GM21717 (cell line): ENCODE measurements around the gene HDAC3.
A peak's percentile ranks its signal among the peaks of the same experiment; 100 is the strongest.
"Not testable (repeated sequence)": the region's sequence is repeated elsewhere in the genome, so short reads cannot be mapped to it uniquely, and the experiment has no call there.

Experiments
- ATAC-seq: cut with Tn5 transposase; IDR thresholded peaks from one replicate; pipeline ENCODE4 v1.9.1; 2021; ENCODE audit warnings: mild to moderate bottlenecking, moderate library complexity; ENCODE audit not compliant: unreplicated experiment

The HDAC3 gene

GRCh38 chr5:141636106-141636412, 590 bp downstream of the HDAC3 start:
- no peak for ATAC-seq

DNA sequence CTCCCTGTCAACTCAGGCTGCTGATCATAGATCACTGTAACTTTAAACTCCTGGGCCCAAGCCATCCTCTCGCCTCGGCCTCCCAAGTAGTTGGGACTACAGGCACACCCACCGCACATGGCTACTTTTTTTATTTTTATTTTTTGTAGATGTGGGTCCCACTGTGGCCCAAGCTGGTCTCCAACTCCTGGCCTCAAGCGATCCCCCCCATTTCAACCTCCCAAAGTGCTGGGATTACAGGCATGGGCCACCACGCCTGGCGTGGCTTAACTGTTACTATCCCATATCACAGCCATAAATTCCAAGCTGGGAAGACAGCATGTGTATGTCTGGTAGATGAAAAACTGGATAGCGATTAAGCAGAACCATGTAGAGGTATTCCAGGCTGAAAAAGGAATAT, 1.0 kb downstream of the HDAC3 start:
- ATAC-seq: no peak

DNA sequence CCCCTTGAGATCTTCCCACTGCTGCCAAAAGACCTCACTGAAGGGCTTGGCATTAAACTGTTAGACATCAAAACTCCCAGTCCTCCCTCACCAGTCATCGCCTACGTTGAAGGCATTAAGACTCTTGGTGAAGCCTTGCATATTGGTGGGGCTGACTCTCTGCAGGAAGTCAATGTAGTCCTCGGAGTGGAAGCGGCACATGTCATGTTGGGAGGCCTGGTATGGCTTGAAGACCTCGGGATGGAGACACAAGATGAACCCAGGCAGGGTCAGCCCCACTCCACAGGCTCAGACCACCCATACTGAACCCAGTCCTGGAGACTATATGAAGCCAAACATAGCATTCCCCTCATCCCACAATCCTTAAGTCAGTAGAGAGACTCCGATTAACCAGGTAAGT, 1.9 kb downstream of the HDAC3 start:
- no peak for ATAC-seq

DNA sequence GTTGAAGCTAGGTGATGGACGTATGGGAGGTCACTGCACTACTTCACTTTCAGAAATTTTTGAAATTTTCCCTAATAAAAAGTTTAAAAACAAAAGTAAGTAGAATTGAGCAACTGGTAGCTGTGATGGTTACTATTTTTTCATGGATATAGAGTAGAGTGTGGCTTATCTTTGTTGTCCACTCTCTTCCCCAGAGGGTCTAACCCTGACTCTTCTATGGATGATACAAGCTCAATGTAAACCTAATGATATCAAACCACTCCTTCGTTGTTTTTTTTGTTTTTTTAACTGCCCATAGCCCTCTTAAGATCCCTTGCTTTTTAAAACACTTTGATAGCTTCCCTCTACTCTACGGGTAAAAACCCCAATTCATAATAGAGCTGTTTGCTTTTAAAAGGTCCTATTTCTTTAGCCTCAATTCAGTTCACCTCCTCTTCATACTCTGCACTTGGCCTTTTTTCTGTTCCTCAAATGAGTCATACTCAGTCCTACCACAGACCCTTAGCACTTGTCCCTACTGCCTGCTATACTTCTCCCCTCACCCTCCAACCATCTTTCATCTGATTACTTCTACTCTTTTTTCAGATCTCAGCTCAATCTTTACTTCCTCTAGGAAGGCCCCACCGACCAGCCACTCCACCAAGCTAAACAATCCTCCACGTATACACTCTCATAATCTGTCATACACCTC, 2.6 kb downstream of the HDAC3 start:
- ATAC-seq: peak; percentile 69

DNA sequence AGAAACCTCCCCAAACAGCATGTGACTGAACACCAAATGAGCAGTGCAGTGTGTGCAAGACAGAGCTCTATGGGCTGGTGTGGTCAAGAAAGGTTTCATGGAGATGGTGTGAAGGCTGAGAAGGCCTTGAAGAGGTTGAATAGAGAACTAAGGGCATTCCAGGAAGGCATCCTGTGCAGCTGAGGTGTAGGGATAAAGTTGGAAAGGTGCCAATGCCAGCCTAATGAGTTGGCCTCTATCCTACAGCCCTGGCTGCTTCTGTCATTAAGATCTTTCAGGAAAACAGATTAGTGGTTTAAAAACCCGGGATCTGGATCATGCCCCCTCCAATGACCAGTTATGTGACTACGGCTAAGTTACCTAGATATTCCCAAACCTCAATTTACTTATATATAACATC, 4.0 kb downstream of the HDAC3 start:
- no peak for ATAC-seq

DNA sequence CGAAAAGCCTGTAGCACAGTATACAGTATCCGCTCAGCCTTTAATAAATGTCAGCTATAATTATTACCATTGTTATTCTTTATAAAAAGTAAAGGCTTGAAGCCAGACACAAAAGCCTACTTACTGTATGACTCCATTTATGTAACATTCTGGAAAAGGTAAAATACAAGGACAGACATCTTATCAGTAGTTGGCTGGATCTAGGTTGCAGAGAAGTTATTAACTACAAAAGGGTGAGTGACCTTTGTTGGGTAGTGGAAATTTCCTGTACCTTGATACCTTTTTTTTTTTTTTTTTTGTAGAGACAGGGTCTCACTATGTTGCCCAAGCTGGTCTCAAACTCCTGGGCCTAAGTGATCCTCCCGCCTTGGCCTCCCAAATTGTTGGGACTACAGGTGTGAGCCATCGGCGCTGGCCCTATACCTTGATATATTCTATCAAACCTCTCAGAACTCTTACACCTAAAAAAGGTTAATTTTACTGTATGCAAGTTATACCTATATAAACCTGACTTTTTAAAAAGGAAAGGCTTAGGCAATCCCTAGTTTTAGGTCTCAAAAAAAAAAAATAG, 6.0 kb downstream of the HDAC3 start:
- ATAC-seq: no peak

DNA sequence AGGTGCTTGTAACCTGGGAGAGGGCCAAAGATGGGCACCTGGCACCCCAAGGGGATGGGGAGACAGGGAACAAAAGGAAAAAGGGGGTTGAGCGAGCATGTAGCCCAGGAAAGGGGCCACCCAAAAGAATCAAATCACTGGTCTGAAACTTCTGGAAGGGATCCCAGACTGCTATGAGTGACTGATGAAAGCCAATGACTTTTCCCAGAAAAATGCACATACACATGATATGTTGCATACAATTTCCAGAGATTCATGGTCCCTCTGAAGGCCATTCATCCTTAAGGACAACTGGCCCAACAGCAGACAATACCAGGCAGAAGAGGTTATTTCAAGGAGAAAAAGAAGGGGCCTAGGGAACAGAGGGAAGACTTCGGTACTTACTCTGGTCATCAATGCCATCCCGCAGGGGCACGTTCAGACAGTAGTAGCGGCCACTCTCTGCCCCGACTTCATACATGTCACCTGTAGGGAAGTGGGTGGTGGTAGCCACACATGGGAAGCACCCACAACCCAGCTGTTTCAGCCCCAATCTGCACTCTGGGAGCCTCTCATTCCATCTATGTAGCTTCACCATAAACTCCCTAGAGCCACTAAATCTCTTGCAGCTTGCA, 8.4 kb downstream of the HDAC3 start:
- ATAC-seq: no peak

GRCh38 chr5:141623611-141624010, 13.0 kb downstream of the HDAC3 start:
- no peak for ATAC-seq

DNA sequence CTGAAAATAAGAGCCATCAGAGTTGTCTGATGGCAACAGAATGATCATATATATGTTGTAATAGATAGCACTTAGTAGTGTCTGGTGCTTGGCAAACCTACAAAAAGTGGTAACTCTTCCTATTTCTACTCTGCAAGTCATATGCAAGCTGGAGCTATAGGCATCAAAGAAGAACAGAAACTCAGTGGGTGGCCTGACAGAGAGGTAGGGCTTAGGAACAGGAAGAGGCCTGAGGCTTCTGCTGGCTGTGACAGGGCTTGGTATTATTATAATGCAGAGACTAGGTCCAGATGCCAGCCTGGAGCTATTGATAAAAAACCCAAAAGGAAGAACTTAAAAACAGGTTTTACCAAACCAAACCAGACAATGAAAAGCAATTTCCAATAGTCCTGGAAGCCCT, 13.5 kb downstream of the HDAC3 start:
- ATAC-seq: peak; percentile 62

- peak; percentile 78 for ATAC-seq
These were observed 17.7 kb downstream of the HDAC3 start, which contains the start of gene DIAPH1 for GRCh38 chr5:141618804-141619554. Gene DIAPH1, minus strand, starts transcription at chr5:141619000. Its CDS starts 86 bp downstream, at chr5:141618914.

- peak; percentile 25 for ATAC-seq
These were observed 18.4 kb downstream of the HDAC3 start for GRCh38 chr5:141618030-141618803.

GRCh38 chr5:141617682-141618029, 19.0 kb downstream of the HDAC3 start:
- ATAC-seq: no peak

- no peak for ATAC-seq
These were observed 19.5 kb downstream of the HDAC3 start for GRCh38 chr5:141617128-141617527.

DNA sequence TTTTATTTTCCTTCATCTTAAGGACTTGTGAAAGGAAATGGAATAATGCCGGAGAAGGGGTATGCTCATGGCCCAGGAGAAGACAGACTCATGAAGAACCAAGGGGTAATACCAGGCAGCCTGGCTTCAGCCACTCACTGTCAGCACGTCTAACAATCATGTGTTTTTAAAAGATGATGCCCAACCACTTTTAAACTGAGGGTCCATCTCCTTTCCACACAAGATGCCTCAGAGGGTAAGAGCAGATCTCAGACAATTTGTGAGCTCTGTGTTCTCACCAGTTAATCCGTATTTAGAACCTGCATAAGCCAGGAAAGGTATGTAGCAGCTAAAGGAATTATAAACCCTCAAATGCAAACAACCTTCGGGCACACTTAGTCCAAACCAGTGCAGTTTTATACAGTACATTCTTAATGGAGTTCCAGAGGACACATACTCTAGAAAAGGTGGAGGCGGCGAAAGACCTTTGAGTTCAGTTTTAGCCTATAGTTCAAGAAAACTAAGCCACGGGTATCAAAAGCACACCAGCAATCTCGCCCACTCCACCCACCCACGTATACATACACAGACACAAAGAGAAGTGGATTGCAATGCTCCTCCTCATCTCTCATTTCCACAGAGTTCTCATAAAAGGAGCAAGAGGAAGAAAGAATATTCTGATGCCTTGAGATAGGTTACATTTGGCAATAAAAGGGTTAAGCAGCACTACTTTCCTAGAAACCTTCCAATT, 20.5 kb downstream of the HDAC3 start:
- ATAC-seq: no peak

DNA sequence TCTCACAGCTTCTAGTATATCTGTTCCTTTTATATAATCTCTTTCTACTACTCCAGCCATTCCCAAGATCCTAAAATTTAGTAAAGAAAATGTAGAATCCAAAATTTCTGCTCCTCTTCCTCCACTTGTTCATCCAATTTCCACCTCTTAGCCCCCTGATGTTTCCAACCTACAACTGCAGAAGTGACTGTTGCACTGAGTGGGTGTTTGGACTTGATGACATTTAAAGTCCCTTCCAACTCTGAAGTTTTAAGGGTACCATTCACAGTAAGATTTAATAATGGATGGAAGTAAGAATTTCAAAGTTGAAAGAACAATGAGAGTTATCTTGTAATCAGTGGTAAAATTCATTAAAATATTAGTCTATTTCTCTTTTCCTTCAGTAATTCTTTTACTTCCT, 23.3 kb downstream of the HDAC3 start:
- no peak for ATAC-seq

- no peak for ATAC-seq
These were observed 25.4 kb downstream of the HDAC3 start for GRCh38 chr5:141611289-141611688.

GRCh38 chr5:141609921-141610320, 26.7 kb downstream of the HDAC3 start:
- ATAC-seq: not testable (repeated sequence)

- ATAC-seq: no peak
These were observed 27.6 kb downstream of the HDAC3 start for GRCh38 chr5:141609044-141609443.

DNA sequence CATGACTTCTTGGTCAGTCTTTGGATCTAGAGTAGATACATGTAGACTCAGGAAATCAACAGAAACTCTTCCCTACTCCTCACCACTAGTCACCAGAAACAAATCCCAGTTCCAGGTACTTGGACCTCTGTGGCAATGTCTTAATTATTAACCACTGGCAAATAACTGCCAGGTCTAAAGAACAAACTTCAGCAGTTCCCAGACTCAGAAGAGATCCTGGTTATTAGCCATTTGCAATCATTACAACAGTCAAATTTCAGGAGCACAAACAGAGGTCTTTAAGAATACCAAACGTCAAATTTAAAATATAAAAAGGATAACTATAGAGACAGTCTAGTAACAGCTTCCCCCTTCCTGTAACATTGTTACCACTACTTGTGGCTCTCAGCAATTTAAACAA, 28.1 kb downstream of the HDAC3 start:
- no peak for ATAC-seq

GRCh38 chr5:141608046-141608445, 28.6 kb downstream of the HDAC3 start:
- no peak for ATAC-seq
